WTC11 (cell line): ENCODE results near the gene NACC2. TPM values are rescaled to one million over a fixed set of nuclear protein-coding genes. Genes with fewer than 3 reads are reported as not detected.

Source experiments
- ATAC-seq: fragments of 200-7000 bp; cut with Tn5 transposase; 2 replicates; pipeline ENCODE4 v1.10.0; 2021; ENCODE audit warnings: mild to moderate bottlenecking, moderate library complexity
- CTCF ChIA-PET: fragments of 300-600 bp; sonication (Branson Sonifier 250); formaldehyde crosslinking; loops from one replicate; lab custom pipeline; 2021; ENCODE audit warnings: antibody characterized with exemption; lab: Charles Lee
- POLR2A ChIA-PET: fragments of 350-600 bp; sonication (Branson Sonifier 250); formaldehyde crosslinking; loops from one replicate; lab custom pipeline; 2021; ENCODE audit warnings: antibody characterized with exemption; lab: Charles Lee
- DNase-seq: peaks from one replicate; pipeline ENCODE4 v3.0.0; 2021; ENCODE audit warnings: low spot score
- H3K27ac Mint-ChIP-seq: 2 replicates; pipeline ENCODE4 v1.8.0; 2021; ENCODE audit warnings: mixed read lengths
- H3K27me3 Mint-ChIP-seq: 2 replicates; pipeline ENCODE4 v1.8.0; 2021; ENCODE audit warnings: low read depth, mild to moderate bottlenecking, moderate library complexity, mixed read lengths
- H3K36me3 Mint-ChIP-seq: 2 replicates; pipeline ENCODE4 v1.8.0; 2021; ENCODE audit warnings: mixed read lengths
- H3K4me1 Mint-ChIP-seq: 2 replicates; pipeline ENCODE4 v1.8.0; 2022; ENCODE audit warnings: mixed read lengths
- H3K4me3 Mint-ChIP-seq: 2 replicates; pipeline ENCODE4 v1.8.0; 2021; ENCODE audit warnings: mild to moderate bottlenecking, moderate library complexity, mixed read lengths
- H3K9me3 Mint-ChIP-seq: 2 replicates; pipeline ENCODE4 v1.8.0; 2021; ENCODE audit warnings: mixed read lengths
- AR ChIP-seq: fragments of 250-450 bp; sonication (Bioruptor Pico); IDR thresholded peaks from 2 replicates; pipeline ENCODE4 v1.9.0; 2021; ENCODE audit warnings: mild to moderate bottlenecking
- ATF2 ChIP-seq: sonication (generic); formaldehyde crosslinking; IDR thresholded peaks from 2 replicates; pipeline ENCODE4 v1.8.1; 2022; ENCODE audit warnings: low read depth, missing genetic modification reagents, borderline replicate concordance
- CTCF ChIP-seq: fragments of 200-600 bp; IDR thresholded peaks from 2 replicates; pipeline ENCODE4 v1.8.0; 2022; ENCODE audit warnings: antibody characterized with exemption
- IRF2 ChIP-seq: sonication (generic); formaldehyde crosslinking; IDR thresholded peaks from 2 replicates; pipeline ENCODE4 v1.8.0; 2022; ENCODE audit warnings: low read depth, missing genetic modification reagents, borderline replicate concordance
- MLX ChIP-seq: sonication (generic); formaldehyde crosslinking; IDR thresholded peaks from 2 replicates; pipeline ENCODE4 v1.8.1; 2023; ENCODE audit warnings: mild to moderate bottlenecking, missing genetic modification reagents, moderate library complexity
- NFE2L1 ChIP-seq: sonication (generic); formaldehyde crosslinking; IDR thresholded peaks from 2 replicates; pipeline ENCODE4 v1.8.1; 2023; ENCODE audit warnings: missing genetic modification reagents
- NFYB ChIP-seq: sonication (generic); formaldehyde crosslinking; conservative IDR thresholded peaks from 2 replicates; pipeline ENCODE4 v1.8.0; 2022; ENCODE audit warnings: low read depth, missing genetic modification reagents
- PREB ChIP-seq: sonication (generic); formaldehyde crosslinking; IDR thresholded peaks from 2 replicates; pipeline ENCODE4 v1.8.1; 2022; ENCODE audit warnings: mild to moderate bottlenecking, missing genetic modification reagents, moderate library complexity, borderline replicate concordance
- PRRX2 ChIP-seq: fragments of 250-450 bp; sonication (Bioruptor Pico); IDR thresholded peaks from 2 replicates; pipeline ENCODE4 v1.8.0; 2021; ENCODE audit warnings: mild to moderate bottlenecking
- TCF7 ChIP-seq: sonication (generic); formaldehyde crosslinking; IDR thresholded peaks from 2 replicates; pipeline ENCODE4 v1.8.0; 2022; ENCODE audit warnings: mild to moderate bottlenecking, low read depth, missing genetic modification reagents, moderate library complexity
- USF2 ChIP-seq: sonication (generic); formaldehyde crosslinking; IDR thresholded peaks from 2 replicates; pipeline ENCODE4 v1.8.1; 2023; ENCODE audit warnings: mild to moderate bottlenecking, missing genetic modification reagents, moderate library complexity
- ZNF232 ChIP-seq: sonication (generic); formaldehyde crosslinking; IDR thresholded peaks from 2 replicates; pipeline ENCODE4 v1.8.0; 2022; ENCODE audit warnings: mild to moderate bottlenecking, missing genetic modification reagents
- ZNF512 ChIP-seq: sonication (generic); formaldehyde crosslinking; IDR thresholded peaks from 2 replicates; pipeline ENCODE4 v1.8.1; 2022; ENCODE audit warnings: missing genetic modification reagents, borderline replicate concordance
- ZNF671 ChIP-seq: fragments of 250-450 bp; sonication (Bioruptor Pico); IDR thresholded peaks from 2 replicates; pipeline ENCODE4 v1.8.0; 2021; ENCODE audit warnings: mild to moderate bottlenecking
- total RNA-seq: library from RNA; stranded (reverse); gene quantifications from 3 replicates; pipeline ENCODE4 v1.2.3, GENCODE V29; 2021

Gene NACC2
- total RNA-seq, 1 experiment from 2014 or later = 17.1 TPM

GRCh38 chr9:135965124-135965756 is 129.8 kb downstream of the NACC2 start (continued):
- TF ChIP-seq ATF2 (CRISPR knock-in tag) = no peak
- TF ChIP-seq PRRX2 (CRISPR knock-in tag) = no peak
- no peak for TF ChIP-seq TCF7 (CRISPR knock-in tag)
- TF ChIP-seq NFYB = no peak
- TF ChIP-seq ZNF232 (CRISPR knock-in tag) = no peak
- TF ChIP-seq, all 79 proteins: peak for 0

GRCh38 chr9:135963938-135964337 is 131.2 kb downstream of the NACC2 start:
- ChIA-PET CTCF (no interaction called here), POLR2A (no interaction called here)
- H3K9me3 Mint-ChIP-seq = no peaks in the 10 kb centered on the region

More at GRCh38 chr9:135963938-135964337, 131.2 kb downstream of the NACC2 start:
- ATAC-seq (no peak), DNase-seq (no peak)
- no peak overlapping the region for H3K4me3 Mint-ChIP-seq
- no peak overlapping the region; the same call in 1 of the 2 replicates for H3K27ac Mint-ChIP-seq
- H3K4me1 Mint-ChIP-seq = peaks cover 31% of the 10 kb centered on the region
- H3K36me3 Mint-ChIP-seq = no peaks in the 10 kb centered on the region
- TF ChIP-seq ZNF232 (CRISPR knock-in tag) = no peak
- no peak for TF ChIP-seq ZNF671 (CRISPR knock-in tag)
- no peak for TF ChIP-seq MLX (CRISPR knock-in tag)
- TF ChIP-seq USF2 = no peak
- TF ChIP-seq ZNF512 (CRISPR knock-in tag) = no peak
- TF ChIP-seq NFE2L1 (CRISPR knock-in tag) = no peak
- no peak for TF ChIP-seq IRF2 (CRISPR knock-in tag)
- no peak for TF ChIP-seq CTCF
- TF ChIP-seq PREB (CRISPR knock-in tag) = no peak
- no peak for TF ChIP-seq AR (CRISPR knock-in tag)
- no peaks in the 10 kb centered on the region for H3K27me3 Mint-ChIP-seq
